Measurements from ENCODE around the gene ARHGEF33. TPM values are rescaled to one million over a fixed set of nuclear protein-coding genes. Genes with fewer than 3 reads are reported as not detected.
"Not testable (repeated sequence)": the region's sequence is repeated elsewhere in the genome, so short reads cannot be mapped to it uniquely, and the experiment has no call there.

Gene ARHGEF33
- total RNA-seq, 1 donor from 2014 or later = 0.10 TPM

GRCh38 chr2:38907242-38907641 lies 17.6 kb downstream of the ARHGEF33 start:
- intact Hi-C loops (cut with micrococcal nuclease) = no loop called here
- ATAC-seq (no peak), DNase-seq (no peak)

DNA sequence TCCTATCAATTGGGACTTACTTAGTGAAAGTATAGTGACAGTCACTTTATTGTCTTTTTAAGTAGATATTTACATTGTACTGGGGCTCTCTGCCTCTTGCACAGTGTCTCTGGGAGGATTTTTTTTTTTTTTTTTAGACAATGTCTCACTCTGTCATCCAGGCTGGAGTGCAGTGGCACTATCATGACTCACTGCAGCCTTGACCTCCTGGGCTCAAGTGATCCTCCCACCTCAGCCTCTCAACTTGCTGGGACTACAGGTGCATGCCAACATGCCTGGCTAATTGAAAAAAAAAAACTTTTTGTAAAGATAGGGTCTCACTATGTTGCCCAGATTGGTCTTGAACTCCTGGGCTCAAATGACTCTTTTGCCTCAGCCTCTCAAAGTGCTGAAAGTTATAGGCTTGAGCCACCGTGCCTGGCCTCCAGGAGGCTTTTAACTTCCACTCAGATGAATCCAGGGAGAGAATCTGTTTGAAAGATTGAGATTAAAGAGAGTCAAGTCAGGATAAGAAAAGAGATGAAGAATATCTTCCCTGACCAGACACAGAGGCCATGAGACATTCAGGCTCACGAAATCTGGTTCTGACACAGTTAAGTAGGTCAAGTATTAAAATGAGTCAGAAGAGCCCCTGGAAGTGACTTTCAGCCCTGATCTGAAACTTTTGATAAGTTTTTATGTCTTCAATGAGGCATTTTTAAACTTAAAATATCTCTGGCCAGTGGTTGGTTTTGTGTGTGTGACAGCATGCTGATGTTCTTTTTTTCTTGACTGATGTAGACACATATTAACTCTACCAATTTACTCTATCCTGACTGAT lies 18.3 kb downstream of the ARHGEF33 start:
- DNase-seq (no peak), ATAC-seq (no peak)
- intact Hi-C loops (cut with micrococcal nuclease) = no loop called here

GRCh38 chr2:38909872-38910271 lies 20.2 kb downstream of the ARHGEF33 start:
- DNase-seq (no peak), ATAC-seq (no peak)
- intact Hi-C loops (cut with micrococcal nuclease) = no loop called here

- DNase-seq = no peak
- ATAC-seq = no peak
- intact Hi-C loops (cut with micrococcal nuclease) = no loop called here
Observed at GRCh38 chr2:38911191-38911590, 21.5 kb downstream of the ARHGEF33 start.

DNA sequence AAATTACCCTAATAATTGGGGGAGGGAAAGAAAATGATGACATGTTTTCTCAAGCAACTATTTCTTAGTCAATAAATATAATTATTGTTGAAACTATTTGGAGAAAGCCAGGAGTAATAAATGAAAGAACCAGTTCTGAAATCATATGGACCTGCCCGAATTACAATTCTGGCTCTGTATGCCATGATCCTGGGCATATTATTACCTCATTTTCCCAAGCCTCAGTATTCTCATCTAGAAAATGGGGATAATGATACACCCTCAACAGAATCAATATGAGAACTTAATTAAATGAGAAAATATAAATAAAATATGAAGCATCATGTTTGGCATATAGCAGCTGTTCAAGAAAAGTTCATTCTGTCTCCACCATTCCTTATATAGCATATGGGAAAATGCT lies 22.9 kb downstream of the ARHGEF33 start:
- ATAC-seq (no peak), DNase-seq (no peak)
- intact Hi-C loops (cut with micrococcal nuclease) = no loop called here

- ATAC-seq (no peak), DNase-seq (no peak)
- intact Hi-C loops (cut with micrococcal nuclease) = no loop called here
Observed at GRCh38 chr2:38922389-38922788, 32.7 kb downstream of the ARHGEF33 start.

- intact Hi-C loops (cut with micrococcal nuclease) = no loop called here
- ATAC-seq (peak; percentile 45), DNase-seq (no peak)
Observed at GRCh38 chr2:38922902-38923301, 33.2 kb downstream of the ARHGEF33 start.

DNA sequence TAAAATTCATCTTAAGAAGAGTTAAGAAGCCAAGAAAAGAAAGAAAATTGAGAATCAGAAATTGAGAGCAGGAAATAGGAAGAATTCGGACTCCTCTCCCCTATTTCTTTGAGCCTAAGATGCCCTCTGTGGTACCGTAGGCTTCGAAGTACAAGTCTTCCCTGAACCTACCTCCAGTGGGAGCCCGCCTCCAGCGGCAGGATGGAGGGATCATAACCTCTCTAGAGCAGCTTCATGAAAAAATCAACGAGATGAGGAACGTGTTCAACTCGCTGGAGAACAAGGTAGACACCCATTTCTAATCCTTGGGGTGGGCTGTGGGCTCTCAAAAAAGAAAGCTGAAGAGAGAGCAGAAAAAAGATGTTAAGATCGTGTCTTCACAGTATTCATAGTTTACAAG lies 36.3 kb downstream of the ARHGEF33 start:
- intact Hi-C loops (cut with micrococcal nuclease) = no loop called here
- DNase-seq (no peak), ATAC-seq (no peak)

GRCh38 chr2:38930600-38930999 lies 40.9 kb downstream of the ARHGEF33 start:
- DNase-seq (no peak), ATAC-seq (no peak)
- intact Hi-C loops (cut with micrococcal nuclease) = no loop called here

DNA sequence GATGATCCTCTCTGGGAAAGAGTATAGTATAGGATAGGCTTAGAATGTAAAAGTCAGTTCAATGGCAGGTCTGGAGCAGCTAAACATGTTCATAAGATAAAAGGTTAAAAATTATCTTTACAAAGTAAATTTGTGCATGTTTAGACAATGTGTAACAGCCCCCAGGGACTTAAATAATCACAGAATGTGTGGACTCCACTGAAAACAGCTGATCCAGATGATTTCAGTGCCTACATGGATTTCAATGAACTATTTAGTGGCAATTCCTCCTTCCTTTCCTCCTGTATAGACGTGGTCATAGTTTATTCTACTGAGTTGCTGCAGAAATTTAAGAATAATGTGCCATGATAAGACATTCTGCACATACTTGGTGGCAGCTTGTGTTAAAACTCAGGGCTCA lies 42.9 kb downstream of the ARHGEF33 start:
- intact Hi-C loops (cut with micrococcal nuclease) = no loop called here
- ATAC-seq = no peak
- DNase-seq = no peak

GRCh38 chr2:38933653-38934052 lies 44.0 kb downstream of the ARHGEF33 start:
- intact Hi-C loops (cut with micrococcal nuclease) = no loop called here
- ATAC-seq = no peak
- DNase-seq = no peak

GRCh38 chr2:38934742-38935141 lies 45.1 kb downstream of the ARHGEF33 start:
- ATAC-seq (no peak), DNase-seq (no peak)
- intact Hi-C loops (cut with micrococcal nuclease) = no loop called here

DNA sequence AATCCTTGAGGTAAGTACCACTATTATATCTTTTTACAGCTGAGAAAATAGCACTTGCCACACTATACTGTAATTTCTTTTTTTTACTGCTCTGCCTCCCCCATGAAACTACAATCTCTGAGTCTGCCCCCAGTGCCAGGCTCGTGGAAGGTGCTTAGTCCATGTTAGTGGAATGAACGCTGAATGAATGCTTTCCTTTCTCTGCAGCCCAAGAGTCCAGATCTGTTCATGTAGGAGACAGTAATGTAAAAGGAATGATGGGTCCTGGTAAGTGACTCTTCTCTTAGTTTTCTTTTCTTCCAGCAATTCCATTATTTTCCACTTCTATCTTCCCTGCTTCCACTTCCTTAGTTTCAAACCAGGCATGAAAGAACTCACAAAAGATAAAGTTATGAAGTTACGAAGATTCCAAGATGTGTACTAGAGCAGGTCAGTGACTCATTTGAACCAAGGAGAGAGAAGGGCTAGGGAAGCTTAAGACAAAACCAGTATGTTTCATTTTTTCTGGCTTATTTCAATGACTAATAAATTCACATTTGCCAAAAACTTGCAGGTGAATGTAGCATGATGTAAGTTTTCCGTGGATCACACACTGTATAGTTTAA lies 46.0 kb downstream of the ARHGEF33 start:
- DNase-seq (no peak), ATAC-seq (no peak)
- intact Hi-C loops (cut with micrococcal nuclease) = no loop called here

DNA sequence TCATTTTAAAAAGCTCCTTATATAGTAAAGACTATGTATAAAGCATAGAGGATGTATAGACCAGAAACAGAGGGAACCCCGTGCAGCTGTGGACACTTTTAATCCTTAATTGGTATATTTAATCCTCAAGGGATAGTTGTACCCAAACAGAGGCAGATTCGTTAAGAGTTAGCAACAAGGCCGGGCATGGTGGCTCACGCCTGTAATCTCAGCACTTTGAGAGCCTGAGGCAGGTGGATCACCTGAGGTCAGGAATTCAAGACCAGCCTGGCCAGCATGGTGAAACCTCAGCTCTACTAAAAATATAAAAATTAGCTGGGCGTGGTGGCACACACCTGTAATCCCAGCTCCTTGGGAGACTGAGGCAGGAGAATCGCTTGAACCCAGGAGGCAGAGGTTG lies 46.8 kb downstream of the ARHGEF33 start:
- intact Hi-C loops (cut with micrococcal nuclease); DNase-seq; ATAC-seq: not testable (repeated sequence)

DNA sequence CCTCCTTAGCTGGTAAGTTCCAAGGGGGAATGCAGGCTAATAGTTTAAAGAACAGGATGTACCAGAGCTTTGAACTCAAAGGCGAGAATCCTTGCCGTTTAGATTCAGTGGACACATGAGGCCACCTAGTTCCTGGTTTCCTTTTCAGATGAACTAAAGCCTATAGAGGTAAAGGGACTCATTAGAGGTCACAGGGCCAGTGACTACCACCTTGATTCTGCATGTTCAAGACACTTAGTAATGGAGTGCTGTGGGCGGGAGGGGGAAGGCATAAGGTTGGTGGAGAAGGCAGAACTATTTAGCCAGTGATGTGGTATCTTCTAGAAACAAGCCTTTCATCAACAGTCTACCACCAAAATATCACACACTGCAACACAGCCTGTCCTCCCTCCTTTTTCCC lies 47.9 kb downstream of the ARHGEF33 start:
- no peak for ATAC-seq
- intact Hi-C loops (cut with micrococcal nuclease) = no loop called here
- DNase-seq = no peak

GRCh38 chr2:38940746-38941145 lies 51.1 kb downstream of the ARHGEF33 start:
- ATAC-seq = no peak
- no peak for DNase-seq
- intact Hi-C loops (cut with micrococcal nuclease) = no loop called here

GRCh38 chr2:38943784-38944183 lies 54.1 kb downstream of the ARHGEF33 start:
- no peak for DNase-seq
- ATAC-seq = no peak
- intact Hi-C loops (cut with micrococcal nuclease) = no loop called here

DNA sequence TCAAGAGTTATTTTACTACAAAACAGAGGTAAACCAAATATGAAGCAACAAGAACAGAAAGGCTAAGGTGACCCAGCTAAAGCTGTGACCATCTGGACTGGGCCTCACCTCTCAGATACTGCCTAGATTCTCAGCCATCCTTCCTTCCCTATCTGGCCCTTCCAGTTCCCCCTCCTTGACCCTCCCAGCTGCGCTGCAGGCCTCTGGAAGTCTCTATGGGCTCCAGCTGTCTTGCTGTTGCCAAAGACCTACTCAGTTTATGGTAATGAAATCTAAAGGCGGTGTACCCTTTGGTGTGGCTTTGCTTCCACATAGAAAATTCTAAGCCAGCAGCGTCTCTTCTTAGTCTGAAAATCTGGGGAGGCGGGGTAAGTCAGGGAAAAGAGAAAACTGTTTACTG lies 55.7 kb downstream of the ARHGEF33 start:
- DNase-seq = no peak
- intact Hi-C loops (cut with micrococcal nuclease) = loop anchor here (5.0 kb wide), 1 partner anchor 282 kb away; no protein-coding TSS in a partner anchor
- ATAC-seq = no peak

GRCh38 chr2:38945911-38946310 lies 56.2 kb downstream of the ARHGEF33 start:
- DNase-seq = no peak
- ATAC-seq = no peak
- intact Hi-C loops (cut with micrococcal nuclease) = loop anchor here (5.0 kb wide), 1 partner anchor 281 kb away; no protein-coding TSS in a partner anchor
